ENCODE results near the gene MUC22.

The MUC22 gene

DNA sequence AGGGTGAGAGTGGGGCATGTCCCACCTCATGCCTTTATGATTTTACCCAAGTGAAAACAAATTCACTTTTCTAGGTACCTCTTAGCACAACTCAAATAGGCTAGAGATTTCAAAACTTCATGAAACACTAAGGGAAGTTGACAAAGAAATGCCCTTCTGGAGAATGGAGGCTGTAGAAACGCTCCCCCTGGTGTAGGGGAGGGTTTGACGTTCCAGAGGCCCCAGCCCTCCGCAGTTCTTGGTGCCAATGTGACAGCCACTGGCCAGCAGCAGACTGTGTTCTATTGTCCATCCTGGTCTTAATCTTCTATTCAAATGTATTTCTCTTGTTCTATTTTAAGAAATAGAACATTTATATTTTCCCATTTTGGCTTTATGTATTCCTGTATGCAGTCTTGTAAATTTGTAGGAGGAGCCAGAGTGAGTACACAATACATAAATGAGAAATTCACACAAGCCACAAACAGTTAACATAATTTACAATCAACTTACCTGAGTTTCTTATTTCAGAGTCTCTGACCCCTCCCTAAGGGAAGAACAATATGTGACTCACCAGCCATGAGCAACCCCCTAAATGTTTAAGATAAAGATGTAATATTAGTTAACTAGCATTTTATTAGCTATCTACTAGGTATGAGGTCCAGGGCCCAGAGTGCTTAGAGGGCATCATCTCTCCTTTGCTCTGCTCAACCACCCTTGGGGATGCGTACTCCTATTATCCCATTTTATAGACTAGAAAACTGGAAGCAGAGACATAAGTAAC, 35.6 kb upstream of the MUC22 start:
- Histone ChIP-seq H3K4me3 (ENCODE audit: extremely low read depth, insufficient read depth, low read length, poor library complexity, severe bottlenecking) (no peak overlapping the region), H3K36me3 (ENCODE audit: control insufficient read depth, insufficient read depth, low read length) (no peaks in the 10 kb centered on the region), H3K9me3 (ENCODE audit: control insufficient read depth, low read length) (no peaks in the 10 kb centered on the region), H3K27ac (ENCODE audit: low read depth, low read length, severe bottlenecking) (no peak overlapping the region), H3K4me1 (ENCODE audit: control insufficient read depth, insufficient read depth, low read length, poor library complexity, severe bottlenecking) (no peaks in the 10 kb centered on the region)
- 76 to 100% methylated on average over 1 to 4 of the region's 4 CpGs for WGBS, 2 experiments (ENCODE audit: insufficient coverage in 2 of 2)

DNA sequence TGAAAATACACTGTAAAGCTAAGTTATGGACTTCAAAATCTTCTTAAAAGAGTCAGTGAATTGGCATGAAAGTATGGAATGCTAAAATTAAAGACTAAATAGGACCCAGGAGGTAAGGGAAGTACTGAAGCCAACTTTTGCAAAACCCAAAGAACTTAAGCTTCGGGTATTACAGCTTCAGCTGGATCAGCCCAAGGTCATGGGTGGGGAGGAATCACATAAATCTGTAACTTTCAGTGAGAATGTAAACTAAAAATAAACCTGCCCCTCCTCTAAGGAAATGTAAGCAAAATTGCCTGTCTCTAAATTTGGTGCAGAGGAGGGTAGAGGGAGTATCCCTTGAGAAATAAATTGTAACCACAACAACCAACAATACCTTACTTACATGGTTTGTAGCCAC, 31.1 kb upstream of the MUC22 start:
- no peaks in the 10 kb centered on the region for H3K36me3 ChIP-seq (ENCODE audit: control insufficient read depth, insufficient read depth, low read length)
- WGBS, 2 experiments (ENCODE audit: insufficient coverage in 2 of 2): 100% methylated on average over 1 of the region's 1 CpG; no CpG with 5 or more reads in 1 of the 2 experiments
- no peaks in the 10 kb centered on the region for H3K4me1 ChIP-seq (ENCODE audit: control insufficient read depth, insufficient read depth, low read length, poor library complexity, severe bottlenecking)
- H3K4me3 ChIP-seq (ENCODE audit: extremely low read depth, insufficient read depth, low read length, poor library complexity, severe bottlenecking): no peak overlapping the region
- no peak overlapping the region for H3K27ac ChIP-seq (ENCODE audit: low read depth, low read length, severe bottlenecking)
- H3K9me3 ChIP-seq (ENCODE audit: control insufficient read depth, low read length): no peaks in the 10 kb centered on the region

DNA sequence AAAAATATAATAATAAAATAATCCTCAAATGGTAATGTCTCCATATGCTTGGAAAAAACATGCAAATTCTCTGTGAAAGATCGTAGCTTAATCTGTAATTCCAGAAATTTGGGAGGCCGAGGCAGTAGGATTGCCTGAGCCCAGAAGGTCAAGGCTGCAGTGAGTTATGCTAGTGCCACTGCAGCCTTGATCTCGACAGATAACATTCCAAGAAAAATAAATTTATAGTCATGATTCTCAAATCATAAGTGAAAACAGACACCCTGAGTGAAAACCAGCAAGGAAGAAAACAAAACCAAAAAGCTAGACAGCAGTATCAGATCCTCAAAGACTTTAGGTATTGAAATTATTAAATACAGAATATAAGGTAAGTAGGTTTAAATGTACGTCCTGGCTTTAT, 30.6 kb upstream of the MUC22 start:
- H3K4me3 ChIP-seq (ENCODE audit: extremely low read depth, insufficient read depth, low read length, poor library complexity, severe bottlenecking): no peak overlapping the region
- H3K9me3 ChIP-seq (ENCODE audit: control insufficient read depth, low read length): no peaks in the 10 kb centered on the region
- H3K4me1 ChIP-seq (ENCODE audit: control insufficient read depth, insufficient read depth, low read length, poor library complexity, severe bottlenecking): no peaks in the 10 kb centered on the region
- 81 to 100% methylated on average over 2 of the region's 4 CpGs for WGBS, 2 experiments (ENCODE audit: insufficient coverage in 2 of 2)
- no peak overlapping the region for H3K27ac ChIP-seq (ENCODE audit: low read depth, low read length, severe bottlenecking)
- no peaks in the 10 kb centered on the region for H3K36me3 ChIP-seq (ENCODE audit: control insufficient read depth, insufficient read depth, low read length)

DNA sequence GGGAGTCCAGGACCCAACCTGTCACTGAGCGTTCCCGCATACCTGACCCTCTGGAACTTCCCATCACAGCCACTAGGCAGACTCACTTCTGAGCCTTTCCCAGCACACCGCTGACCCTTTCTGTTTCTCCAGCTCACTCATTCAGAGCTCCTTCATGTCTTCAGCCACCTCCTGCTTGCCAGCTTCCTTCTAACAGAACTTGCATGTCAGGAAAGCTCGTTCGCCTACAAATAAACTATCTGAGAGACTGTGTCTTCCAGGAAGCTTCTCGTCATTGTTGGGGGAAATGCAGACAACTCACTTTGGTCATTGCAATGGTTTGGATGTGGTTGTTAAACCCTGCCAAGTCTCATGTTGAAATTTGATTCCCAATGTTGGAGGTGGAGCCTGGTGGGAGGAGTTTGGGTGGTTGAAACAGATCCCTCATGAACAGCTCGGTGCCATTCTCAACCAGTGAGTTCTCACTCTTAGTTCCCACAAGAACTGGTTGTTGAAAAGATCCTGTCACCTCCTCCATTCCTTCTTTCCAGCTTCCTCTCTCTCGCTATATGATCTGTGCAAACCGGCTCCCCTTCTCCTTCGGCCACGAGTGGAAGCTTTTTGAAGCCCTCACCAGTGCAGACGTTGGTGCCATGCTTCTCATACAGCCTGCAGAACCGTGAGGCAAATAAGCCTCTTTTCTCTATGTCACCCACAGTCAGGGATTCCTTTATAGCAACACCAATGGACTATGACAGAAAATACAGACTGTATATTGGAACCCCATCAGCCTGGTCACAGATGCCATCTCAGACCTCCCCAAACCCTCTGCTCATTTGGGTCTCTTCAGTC, 28.1 kb upstream of the MUC22 start:
- peak overlapping the region; percentile 36 for H3K27ac ChIP-seq (ENCODE audit: low read depth, low read length, severe bottlenecking)
- no peaks in the 10 kb centered on the region for H3K9me3 ChIP-seq (ENCODE audit: control insufficient read depth, low read length)
- 32 to 56% methylated on average over 8 to 12 of the region's 13 CpGs for WGBS, 2 experiments (ENCODE audit: insufficient coverage in 2 of 2)
- no peak overlapping the region for H3K4me3 ChIP-seq (ENCODE audit: extremely low read depth, insufficient read depth, low read length, poor library complexity, severe bottlenecking)
- no peaks in the 10 kb centered on the region for H3K36me3 ChIP-seq (ENCODE audit: control insufficient read depth, insufficient read depth, low read length)
- no peaks in the 10 kb centered on the region for H3K4me1 ChIP-seq (ENCODE audit: control insufficient read depth, insufficient read depth, low read length, poor library complexity, severe bottlenecking)

DNA sequence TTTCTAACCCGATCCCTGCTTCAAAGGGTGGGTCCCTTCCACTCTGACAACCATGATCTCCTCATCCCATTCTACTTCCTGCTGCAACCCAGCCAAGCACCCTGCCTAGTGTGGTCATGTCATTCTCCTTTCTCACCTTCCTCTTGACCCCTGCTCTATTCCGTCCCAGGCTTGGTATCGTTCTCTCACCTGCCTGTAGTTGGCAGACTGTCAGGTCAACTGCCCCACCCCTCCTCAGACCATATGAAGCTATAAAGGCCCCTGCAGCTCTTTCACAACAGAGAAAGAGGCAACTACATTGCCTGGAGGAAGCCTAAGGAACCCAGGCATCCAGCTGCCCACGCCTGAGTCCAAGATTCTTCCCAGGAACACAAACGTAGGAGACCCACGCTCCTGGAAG, 26.8 kb upstream of the MUC22 start, which contains the start of gene MUC21:
TSS of gene MUC21 (plus strand) at position 280 of the 400 bp plus-strand sequence. CDS start 241 bp downstream, outside the sequence.
- H3K4me1 ChIP-seq (ENCODE audit: control insufficient read depth, insufficient read depth, low read length, poor library complexity, severe bottlenecking): no peaks in the 10 kb centered on the region
- WGBS, 2 experiments (ENCODE audit: insufficient coverage in 2 of 2): 80 to 88% methylated on average over 6 of the region's 6 CpGs
- no peak within 1 kb of the TSS for H3K27ac ChIP-seq (ENCODE audit: low read depth, low read length, severe bottlenecking)
- H3K9me3 ChIP-seq (ENCODE audit: control insufficient read depth, low read length): no peaks in the 10 kb centered on the region
- H3K36me3 ChIP-seq (ENCODE audit: control insufficient read depth, insufficient read depth, low read length): no peaks in the 10 kb centered on the region
- no peak within 1 kb of the TSS for H3K4me3 ChIP-seq (ENCODE audit: extremely low read depth, insufficient read depth, low read length, poor library complexity, severe bottlenecking)

DNA sequence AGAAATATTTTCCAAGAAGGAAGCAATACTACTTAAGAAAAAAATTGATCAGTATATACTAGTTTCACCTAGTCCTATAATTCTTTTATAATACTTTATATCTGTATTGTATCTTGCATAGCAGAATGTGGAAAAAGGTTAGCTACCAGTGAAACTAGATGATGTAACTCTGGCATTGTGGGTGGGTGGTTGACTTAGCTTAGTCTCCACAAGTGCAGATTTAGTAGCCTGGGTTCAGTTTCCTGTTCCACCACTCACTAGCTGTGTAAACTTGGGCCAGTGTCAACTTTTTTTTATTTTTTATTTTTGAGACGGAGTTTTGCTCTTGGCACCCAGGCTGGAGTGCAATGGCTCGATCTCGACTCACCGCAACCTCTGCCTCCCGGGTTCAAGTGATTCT, 24.8 kb upstream of the MUC22 start:
- no peak overlapping the region for H3K27ac ChIP-seq (ENCODE audit: low read depth, low read length, severe bottlenecking)
- no peaks in the 10 kb centered on the region for H3K4me1 ChIP-seq (ENCODE audit: control insufficient read depth, insufficient read depth, low read length, poor library complexity, severe bottlenecking)
- 93 to 97% methylated on average over 4 to 5 of the region's 5 CpGs for WGBS, 2 experiments (ENCODE audit: insufficient coverage in 2 of 2)
- H3K9me3 ChIP-seq (ENCODE audit: control insufficient read depth, low read length): no peaks in the 10 kb centered on the region
- H3K4me3 ChIP-seq (ENCODE audit: extremely low read depth, insufficient read depth, low read length, poor library complexity, severe bottlenecking): no peak overlapping the region
- H3K36me3 ChIP-seq (ENCODE audit: control insufficient read depth, insufficient read depth, low read length): no peaks in the 10 kb centered on the region

DNA sequence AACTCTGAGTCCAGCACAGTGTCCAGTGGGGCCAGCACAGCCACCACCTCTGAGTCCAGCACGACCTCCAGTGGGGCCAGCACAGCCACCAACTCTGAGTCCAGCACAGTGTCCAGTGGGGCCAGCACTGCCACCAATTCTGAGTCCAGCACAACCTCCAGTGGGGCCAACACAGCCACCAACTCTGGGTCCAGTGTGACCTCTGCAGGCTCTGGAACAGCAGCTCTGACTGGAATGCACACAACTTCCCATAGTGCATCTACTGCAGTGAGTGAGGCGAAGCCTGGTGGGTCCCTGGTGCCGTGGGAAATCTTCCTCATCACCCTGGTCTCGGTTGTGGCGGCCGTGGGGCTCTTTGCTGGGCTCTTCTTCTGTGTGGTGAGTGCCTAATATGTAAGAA, 23.0 kb upstream of the MUC22 start:
- no peak overlapping the region for H3K27ac ChIP-seq (ENCODE audit: low read depth, low read length, severe bottlenecking)
- H3K36me3 ChIP-seq (ENCODE audit: control insufficient read depth, insufficient read depth, low read length): no peaks in the 10 kb centered on the region
- H3K4me3 ChIP-seq (ENCODE audit: extremely low read depth, insufficient read depth, low read length, poor library complexity, severe bottlenecking): no peak overlapping the region
- no peaks in the 10 kb centered on the region for H3K4me1 ChIP-seq (ENCODE audit: control insufficient read depth, insufficient read depth, low read length, poor library complexity, severe bottlenecking)
- no peaks in the 10 kb centered on the region for H3K9me3 ChIP-seq (ENCODE audit: control insufficient read depth, low read length)
- WGBS, 2 experiments (ENCODE audit: insufficient coverage in 2 of 2): 93 to 97% methylated on average over 4 of the region's 6 CpGs

DNA sequence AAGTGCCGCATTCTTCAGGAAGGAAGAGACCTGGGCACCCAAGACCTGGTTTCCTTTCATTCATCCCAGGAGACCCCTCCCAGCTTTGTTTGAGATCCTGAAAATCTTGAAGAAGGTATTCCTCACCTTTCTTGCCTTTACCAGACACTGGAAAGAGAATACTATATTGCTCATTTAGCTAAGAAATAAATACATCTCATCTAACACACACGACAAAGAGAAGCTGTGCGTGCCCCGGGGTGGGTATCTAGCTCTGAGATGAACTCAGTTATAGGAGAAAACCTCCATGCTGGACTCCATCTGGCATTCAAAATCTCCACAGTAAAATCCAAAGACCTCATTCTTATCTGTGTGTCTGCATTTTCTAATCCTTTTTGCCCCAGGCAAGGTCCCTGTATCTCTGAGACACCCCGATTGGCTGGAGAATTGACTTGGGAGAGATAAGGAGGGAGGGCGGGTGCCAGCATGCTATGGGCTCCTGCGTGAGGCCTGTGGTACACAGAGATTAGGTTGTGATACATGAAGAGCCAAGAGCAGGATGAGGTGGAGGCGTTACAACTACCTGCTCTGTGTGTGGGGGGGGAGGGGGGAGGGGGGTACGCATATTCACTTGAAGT, 22.0 kb upstream of the MUC22 start:
- H3K27ac ChIP-seq (ENCODE audit: low read depth, low read length, severe bottlenecking): no peak overlapping the region
- 93 to 96% methylated on average over 8 of the region's 9 CpGs for WGBS, 2 experiments (ENCODE audit: insufficient coverage in 2 of 2)
- H3K4me3 ChIP-seq (ENCODE audit: extremely low read depth, insufficient read depth, low read length, poor library complexity, severe bottlenecking): no peak overlapping the region
- H3K4me1 ChIP-seq (ENCODE audit: control insufficient read depth, insufficient read depth, low read length, poor library complexity, severe bottlenecking): no peaks in the 10 kb centered on the region
- H3K9me3 ChIP-seq (ENCODE audit: control insufficient read depth, low read length): no peaks in the 10 kb centered on the region
- H3K36me3 ChIP-seq (ENCODE audit: control insufficient read depth, insufficient read depth, low read length): no peaks in the 10 kb centered on the region

DNA sequence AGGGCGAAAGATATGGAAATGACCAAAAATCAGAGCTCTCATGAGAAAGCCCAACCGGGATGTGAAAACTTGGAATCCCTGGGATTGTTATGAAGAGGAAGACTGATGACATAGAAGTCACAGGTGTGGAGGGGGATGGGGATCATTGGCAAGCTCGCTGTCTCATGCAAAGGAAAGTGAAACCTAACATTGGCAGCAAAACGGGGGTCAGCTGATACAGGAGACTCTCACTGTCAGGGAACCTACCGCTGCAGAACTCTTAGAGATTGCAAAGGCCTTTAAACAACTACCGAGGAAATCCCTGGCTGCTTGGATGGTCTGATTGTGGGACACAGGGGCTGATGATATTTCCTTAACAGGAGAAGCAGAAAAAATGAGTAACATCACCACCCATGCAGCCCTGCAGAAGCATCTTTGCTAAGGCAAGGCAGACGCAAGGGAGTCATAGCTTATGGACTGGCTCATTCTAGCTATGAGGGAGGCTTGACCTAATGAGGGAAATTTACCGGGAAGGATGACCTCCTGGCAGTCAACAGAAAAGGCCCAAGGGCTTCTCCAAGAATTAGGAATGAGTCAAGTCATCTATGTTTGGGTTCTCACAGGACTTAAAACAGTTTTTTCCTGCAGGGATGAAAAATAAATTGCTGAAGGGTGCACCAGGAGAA, 19.7 kb upstream of the MUC22 start:
- Histone ChIP-seq H3K4me3 (ENCODE audit: extremely low read depth, insufficient read depth, low read length, poor library complexity, severe bottlenecking) (no peak overlapping the region), H3K36me3 (ENCODE audit: control insufficient read depth, insufficient read depth, low read length) (no peaks in the 10 kb centered on the region), H3K4me1 (ENCODE audit: control insufficient read depth, insufficient read depth, low read length, poor library complexity, severe bottlenecking) (no peaks in the 10 kb centered on the region), H3K27ac (ENCODE audit: low read depth, low read length, severe bottlenecking) (no peak overlapping the region), H3K9me3 (ENCODE audit: control insufficient read depth, low read length) (no peaks in the 10 kb centered on the region)
- 81 to 89% methylated on average over 7 to 8 of the region's 8 CpGs for WGBS, 2 experiments (ENCODE audit: insufficient coverage in 2 of 2)

DNA sequence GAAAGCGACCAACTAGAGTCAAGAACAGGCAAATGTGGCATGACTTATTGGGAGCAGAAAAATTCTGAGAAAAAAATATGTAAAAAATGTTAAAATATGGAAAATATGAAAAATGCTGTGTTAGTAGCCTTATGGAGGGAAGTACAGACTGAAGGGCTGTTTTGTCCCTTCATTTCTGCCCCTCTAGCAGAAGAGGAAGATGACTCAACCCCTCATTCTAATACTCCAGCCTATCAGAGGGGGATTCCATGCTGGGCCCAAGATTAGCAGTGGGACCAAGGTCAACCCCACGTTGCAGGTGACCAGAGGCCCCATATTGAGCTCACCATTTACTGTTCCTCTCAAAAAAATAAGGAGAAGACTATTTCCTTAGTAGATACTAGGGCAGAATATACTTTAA, 18.4 kb upstream of the MUC22 start:
- no peaks in the 10 kb centered on the region for H3K4me1 ChIP-seq (ENCODE audit: control insufficient read depth, insufficient read depth, low read length, poor library complexity, severe bottlenecking)
- 90% methylated on average over 1 of the region's 2 CpGs; no CpG with 5 or more reads in 1 of the 2 experiments for WGBS, 2 experiments (ENCODE audit: insufficient coverage in 2 of 2)
- no peak overlapping the region for H3K27ac ChIP-seq (ENCODE audit: low read depth, low read length, severe bottlenecking)
- no peak overlapping the region for H3K4me3 ChIP-seq (ENCODE audit: extremely low read depth, insufficient read depth, low read length, poor library complexity, severe bottlenecking)
- H3K36me3 ChIP-seq (ENCODE audit: control insufficient read depth, insufficient read depth, low read length): no peaks in the 10 kb centered on the region
- H3K9me3 ChIP-seq (ENCODE audit: control insufficient read depth, low read length): no peaks in the 10 kb centered on the region

All from mesodermal cell (in vitro differentiated cells).